ENCODE data around the gene SIL1. TPM values are rescaled to one million over a fixed set of nuclear protein-coding genes. Genes with fewer than 3 reads are reported as not detected.
"Not testable (repeated sequence)": the region's sequence is repeated elsewhere in the genome, so short reads cannot be mapped to it uniquely, and the experiment has no call there.

SIL1 gene
- total and polyA plus RNA-seq, 2 of the 4 experiments (the other 2 are of a cell fraction), result 56.1 to 66.0 TPM

DNA sequence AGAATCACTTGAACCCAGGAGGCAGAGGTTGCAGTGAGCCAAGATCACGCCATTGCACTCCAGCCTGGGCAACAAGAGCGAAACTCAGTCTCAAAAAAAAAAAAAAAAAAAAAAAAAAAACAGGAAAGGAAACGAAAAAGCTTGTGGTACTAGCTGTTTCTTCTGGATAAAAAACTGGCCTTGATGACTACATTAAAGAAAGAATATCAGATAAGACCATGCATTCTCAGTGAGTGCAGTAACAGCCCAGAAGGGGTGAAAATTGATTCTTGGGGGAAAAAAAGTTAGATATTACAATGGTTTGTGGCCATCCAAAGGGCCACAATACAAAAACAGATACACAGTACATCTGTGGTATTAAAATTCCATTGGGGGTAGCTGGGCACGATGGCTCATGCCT, 5.3 kb downstream of the SIL1 start:
- H3K36me3 ChIP-seq (ENCODE audit: control insufficient read depth, insufficient read depth, low read length); CTCF ChIA-PET; H2BK20ac ChIP-seq (ENCODE audit: low read depth, low read length); H2AK9ac ChIP-seq (replicated peaks; ENCODE audit: low read depth, low read length, poor library complexity); H3K23ac ChIP-seq (ENCODE audit: low read depth, low read length); H2BK15ac ChIP-seq (ENCODE audit: low read depth, low read length); H3K4me3 ChIP-seq (ENCODE audit: insufficient read depth, low read depth, low read length); H4K91ac ChIP-seq (ENCODE audit: insufficient read depth, low read depth, low read length); H2BK120ac ChIP-seq (ENCODE audit: low read depth, low read length); ATAC-seq (ENCODE audit: low read depth); DNase-seq; H3K56ac ChIP-seq (ENCODE audit: extremely low read depth, insufficient read depth, low read length); H3K27me3 ChIP-seq (ENCODE audit: control insufficient read depth, insufficient read depth, low read length); H3K9me1 ChIP-seq (ENCODE audit: insufficient read depth, low read length); intact Hi-C loops (cut with micrococcal nuclease); H3K18ac ChIP-seq (ENCODE audit: low read depth, low read length); H3K9me3 ChIP-seq (ENCODE audit: control insufficient read depth, insufficient read depth, low read length); H3K9ac ChIP-seq (ENCODE audit: low read depth, low read length); in situ Hi-C loops (cut with MboI; ENCODE audit: low sequenced_read_pairs); H2AK5ac ChIP-seq (ENCODE audit: low read depth, low read length); H4K20me1 ChIP-seq (ENCODE audit: insufficient read depth, low read length); H3K4ac ChIP-seq (ENCODE audit: low read depth, low read length); H2AFZ ChIP-seq (replicated peaks; ENCODE audit: low read length, poor library complexity); H3K27ac ChIP-seq (ENCODE audit: insufficient read depth, low read length); H2BK5ac ChIP-seq (ENCODE audit: low read depth, low read length, poor library complexity, severe bottlenecking); dilution Hi-C loops (cut with HindIII; ENCODE audit: low sequenced_read_pairs, unreplicated experiment); H3K4me2 ChIP-seq (ENCODE audit: low read depth, low read length); H4K8ac ChIP-seq (ENCODE audit: low read depth in 2 of 2, low read length in 2 of 2); BruUV-seq (replicated peaks); H3K14ac ChIP-seq (replicated peaks; ENCODE audit: low read depth, low read length); H4K5ac ChIP-seq (ENCODE audit: low read depth, low read length): not testable (repeated sequence)
- Histone ChIP-seq H3K4me1 (ENCODE audit: control insufficient read depth, insufficient read depth, low read length) (peaks cover 11% of the 10 kb centered on the region), H3K79me1 (ENCODE audit: low read depth in 1 of 2, low read length in 2 of 2) (peaks cover 41 to 57% of the 10 kb centered on the region in 2 experiments)
- POLR2A ChIA-PET (ENCODE audit: unreplicated experiment), result interaction anchor here (0.6 kb wide), 1 partner anchor 219 kb away, joined by 5 read pairs; no protein-coding TSS in a partner anchor
- no CpG with 5 or more reads among the region's 4 CpGs for WGBS, 2 experiments (ENCODE audit: extremely low coverage in 2 of 2, insufficient read length in 1 of 2)

DNA sequence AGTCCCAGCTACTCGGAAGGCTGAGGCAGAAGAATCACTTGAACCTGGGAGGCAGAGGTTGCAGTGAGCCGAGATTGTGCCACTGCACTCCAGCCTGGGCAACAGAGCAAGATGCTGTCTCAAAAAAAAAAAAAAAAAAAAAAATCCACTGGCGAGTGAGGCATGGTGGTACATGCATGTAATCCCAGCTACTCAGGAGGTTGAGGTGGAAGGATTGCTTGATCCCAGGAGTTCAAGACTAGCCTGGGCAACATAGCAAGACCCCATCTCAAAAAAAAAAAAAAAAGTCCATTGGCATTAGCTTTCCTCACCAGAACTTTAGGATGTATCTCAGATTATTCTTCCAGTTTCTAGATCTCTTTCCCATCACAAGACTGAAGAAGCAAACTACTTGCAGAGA, 6.2 kb downstream of the SIL1 start:
- H3K23ac ChIP-seq (ENCODE audit: low read depth, low read length); H3K4ac ChIP-seq (ENCODE audit: low read depth, low read length); H3K4me3 ChIP-seq (ENCODE audit: insufficient read depth, low read depth, low read length); H2BK20ac ChIP-seq (ENCODE audit: low read depth, low read length); DNase-seq; H4K20me1 ChIP-seq (ENCODE audit: insufficient read depth, low read length); H2BK15ac ChIP-seq (ENCODE audit: low read depth, low read length); H3K14ac ChIP-seq (replicated peaks; ENCODE audit: low read depth, low read length); H3K56ac ChIP-seq (ENCODE audit: extremely low read depth, insufficient read depth, low read length); H2BK120ac ChIP-seq (ENCODE audit: low read depth, low read length); H4K91ac ChIP-seq (ENCODE audit: insufficient read depth, low read depth, low read length); in situ Hi-C loops (cut with MboI; ENCODE audit: low sequenced_read_pairs); dilution Hi-C loops (cut with HindIII; ENCODE audit: low sequenced_read_pairs, unreplicated experiment); H3K27me3 ChIP-seq (ENCODE audit: control insufficient read depth, insufficient read depth, low read length); H3K9me3 ChIP-seq (ENCODE audit: control insufficient read depth, insufficient read depth, low read length); H3K36me3 ChIP-seq (ENCODE audit: control insufficient read depth, insufficient read depth, low read length); BruUV-seq (replicated peaks); H2BK5ac ChIP-seq (ENCODE audit: low read depth, low read length, poor library complexity, severe bottlenecking); POLR2A ChIA-PET (ENCODE audit: unreplicated experiment); H3K9me1 ChIP-seq (ENCODE audit: insufficient read depth, low read length); H2AK9ac ChIP-seq (replicated peaks; ENCODE audit: low read depth, low read length, poor library complexity); H3K27ac ChIP-seq (ENCODE audit: insufficient read depth, low read length); intact Hi-C loops (cut with micrococcal nuclease); H2AK5ac ChIP-seq (ENCODE audit: low read depth, low read length); H3K9ac ChIP-seq (ENCODE audit: low read depth, low read length); H3K4me2 ChIP-seq (ENCODE audit: low read depth, low read length); ATAC-seq (ENCODE audit: low read depth); H3K18ac ChIP-seq (ENCODE audit: low read depth, low read length); H4K5ac ChIP-seq (ENCODE audit: low read depth, low read length); H2AFZ ChIP-seq (replicated peaks; ENCODE audit: low read length, poor library complexity); H4K8ac ChIP-seq (ENCODE audit: low read depth in 2 of 2, low read length in 2 of 2): not testable (repeated sequence)
- no CpG with 5 or more reads among the region's 3 CpGs for WGBS, 2 experiments (ENCODE audit: extremely low coverage in 2 of 2, insufficient read length in 1 of 2)
- CTCF ChIA-PET, result interaction anchor here (0.6 to 1.3 kb wide), 4 partner anchors 12 to 157 kb away, joined by 3 to 7 read pairs (median 4); no protein-coding TSS in a partner anchor
- Histone ChIP-seq H3K4me1 (ENCODE audit: control insufficient read depth, insufficient read depth, low read length) (peaks cover 12% of the 10 kb centered on the region), H3K79me1 (ENCODE audit: low read depth in 1 of 2, low read length in 2 of 2) (peaks cover 32 to 54% of the 10 kb centered on the region in 2 experiments)
